Hypothalamus (tissue), 51 donors: Measurements from ENCODE around the gene GYS2.
"Not testable (repeated sequence)": the region's sequence is repeated elsewhere in the genome, so short reads cannot be mapped to it uniquely, and the experiment has no call there.

Experiments used
- DNase-seq, 51 donors: peaks; one replicate each; lab custom pipeline; 2025; lab: John Stamatoyannopoulos, UW

The GYS2 gene

GRCh38 chr12:21606175-21606574 is 1.5 kb upstream of the GYS2 start:
- DNase-seq = no peak

- DNase-seq = peak in 1 of 51 donors; percentile 7
These were observed 1.9 kb downstream of the GYS2 start for GRCh38 chr12:21602774-21603173.

GRCh38 chr12:21600196-21600595 is 4.5 kb downstream of the GYS2 start:
- no peak for DNase-seq

- DNase-seq = no peak
These were observed 5.3 kb downstream of the GYS2 start for GRCh38 chr12:21599143-21599999.

GRCh38 chr12:21598651-21599050 is 6.0 kb downstream of the GYS2 start:
- DNase-seq = no peak

- DNase-seq = not testable (repeated sequence)
These were observed 9.3 kb downstream of the GYS2 start for GRCh38 chr12:21595356-21595755.

- no peak for DNase-seq
These were observed 19.2 kb downstream of the GYS2 start for GRCh38 chr12:21585485-21585884.

- not testable (repeated sequence) for DNase-seq
These were observed 20.1 kb downstream of the GYS2 start for GRCh38 chr12:21584403-21585182.

GRCh38 chr12:21583587-21583986 is 21.1 kb downstream of the GYS2 start:
- DNase-seq = no peak

- no peak for DNase-seq
These were observed 23.7 kb downstream of the GYS2 start for GRCh38 chr12:21580748-21581516.

GRCh38 chr12:21577516-21577915 is 27.1 kb downstream of the GYS2 start:
- no peak for DNase-seq

- DNase-seq = no peak
These were observed 28.2 kb downstream of the GYS2 start for GRCh38 chr12:21576431-21576830.

- no peak for DNase-seq
These were observed 30.8 kb downstream of the GYS2 start for GRCh38 chr12:21573733-21574358.

- no peak for DNase-seq
These were observed 33.6 kb downstream of the GYS2 start for GRCh38 chr12:21571046-21571445.

GRCh38 chr12:21568115-21568514 is 36.5 kb downstream of the GYS2 start:
- DNase-seq = no peak

GRCh38 chr12:21566907-21567394 is 37.7 kb downstream of the GYS2 start:
- no peak for DNase-seq

- no peak for DNase-seq
These were observed 38.3 kb downstream of the GYS2 start for GRCh38 chr12:21566223-21566906.

GRCh38 chr12:21562859-21563258 is 41.8 kb downstream of the GYS2 start:
- no peak for DNase-seq

GRCh38 chr12:21561158-21561557 is 43.5 kb downstream of the GYS2 start:
- no peak for DNase-seq
